Renal cortical epithelial cell (primary cell): Measurements from ENCODE around the gene DNAJB2. TPM values are rescaled to one million over a fixed set of nuclear protein-coding genes. Genes with fewer than 3 reads are reported as not detected.
"Not testable (repeated sequence)": the region's sequence is repeated elsewhere in the genome, so short reads cannot be mapped to it uniquely, and the experiment has no call there.

Experiments
- DNase-seq: peaks from one replicate; pipeline ENCODE4 v3.0.0-alpha.2; 2011; ENCODE audit warnings: low read depth
- total RNA-seq: library from RNA; depleted of rRNA; stranded (reverse); fragments of >200 nt; gene quantifications from 2 replicates; pipeline ENCODE4 v1.2.3, GENCODE V29; 2014

DNAJB2 gene
- total RNA-seq, 1 donor from 2014 or later: 90.7 TPM

- not testable (repeated sequence) for DNase-seq
These were observed 20.2 kb upstream of the DNAJB2 start for GRCh38 chr2:219258942-219259341.

DNA sequence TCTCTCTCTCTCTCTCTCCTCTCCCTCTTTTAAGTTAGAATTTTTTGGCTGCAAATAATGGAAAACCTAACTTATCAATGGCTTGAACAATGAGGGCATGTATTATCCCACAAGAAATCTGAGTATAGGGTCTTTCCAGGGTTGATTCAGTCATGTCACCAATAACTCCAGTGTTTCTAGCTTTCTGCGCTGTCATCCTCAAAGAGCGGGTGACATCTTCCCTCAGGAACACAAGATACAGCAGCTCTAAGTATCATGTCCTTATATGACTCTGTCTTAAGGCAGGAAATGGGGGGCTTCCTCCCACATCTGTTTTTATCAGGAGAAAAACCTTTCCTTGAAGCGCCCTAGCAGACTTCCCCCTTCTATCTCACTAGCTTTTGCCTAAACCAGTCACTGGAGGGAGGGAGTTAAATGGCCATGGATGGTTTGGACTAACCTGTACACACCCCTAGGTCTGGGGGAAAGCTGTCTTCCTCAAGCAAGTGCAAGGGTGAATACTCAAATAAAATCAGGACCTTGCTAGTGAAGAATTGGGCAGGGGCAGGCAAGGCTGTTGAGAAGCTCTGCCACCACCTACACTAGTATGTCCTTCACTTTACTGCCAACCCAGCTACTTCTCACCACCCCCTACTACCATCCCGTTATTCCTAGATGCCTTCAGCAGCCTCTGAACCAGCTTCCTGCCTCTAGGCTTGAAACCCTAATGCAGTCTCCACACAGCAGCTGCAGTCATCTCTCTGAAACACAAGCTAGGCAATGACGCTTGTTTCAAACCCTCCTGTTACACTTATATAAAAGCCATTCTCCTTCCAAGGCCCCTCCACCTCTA lies 17.9 kb upstream of the DNAJB2 start:
- DNase-seq: no peak

DNA sequence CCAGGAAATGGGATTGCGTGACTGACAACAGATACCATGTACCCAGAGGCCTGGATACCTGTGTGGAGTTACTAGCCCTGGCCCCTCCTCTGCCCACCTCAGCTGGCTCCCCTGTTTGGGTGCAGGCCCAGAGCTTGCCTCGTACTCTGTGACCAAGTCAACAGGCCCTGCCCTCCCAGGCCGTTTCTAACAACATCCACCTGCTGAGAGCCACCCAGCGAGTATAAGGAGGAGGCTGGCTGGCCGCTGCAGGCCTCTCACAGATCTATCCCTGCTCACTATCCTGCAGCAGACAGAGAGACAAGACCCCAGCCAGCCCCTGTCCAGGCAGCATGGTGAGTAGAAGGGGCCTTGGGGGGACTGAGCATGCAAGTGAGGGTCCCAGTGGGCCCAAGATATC lies 12.9 kb upstream of the DNAJB2 start:
- DNase-seq: no peak

DNA sequence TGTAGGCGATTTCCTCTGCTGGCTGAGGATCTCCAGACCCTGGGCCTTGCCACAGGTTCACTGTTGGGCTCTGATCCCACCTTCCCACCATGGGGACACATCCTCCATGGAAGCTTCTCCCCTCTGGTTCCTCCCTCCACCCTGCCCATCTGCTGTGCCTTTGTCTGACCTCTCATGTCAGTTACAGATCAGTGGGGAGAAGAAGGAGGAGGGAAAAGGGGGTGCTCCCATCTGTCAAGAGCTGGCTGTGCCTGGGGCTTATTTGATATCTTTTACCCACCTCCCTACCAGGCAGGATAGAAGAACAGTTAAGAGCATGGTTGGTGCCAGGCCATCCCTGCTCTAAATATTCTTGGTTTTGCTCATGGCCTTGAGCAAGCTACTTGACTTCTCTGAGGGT lies 12.3 kb upstream of the DNAJB2 start:
- no peak for DNase-seq

GRCh38 chr2:219268294-219268693 lies 10.9 kb upstream of the DNAJB2 start:
- DNase-seq: no peak

DNA sequence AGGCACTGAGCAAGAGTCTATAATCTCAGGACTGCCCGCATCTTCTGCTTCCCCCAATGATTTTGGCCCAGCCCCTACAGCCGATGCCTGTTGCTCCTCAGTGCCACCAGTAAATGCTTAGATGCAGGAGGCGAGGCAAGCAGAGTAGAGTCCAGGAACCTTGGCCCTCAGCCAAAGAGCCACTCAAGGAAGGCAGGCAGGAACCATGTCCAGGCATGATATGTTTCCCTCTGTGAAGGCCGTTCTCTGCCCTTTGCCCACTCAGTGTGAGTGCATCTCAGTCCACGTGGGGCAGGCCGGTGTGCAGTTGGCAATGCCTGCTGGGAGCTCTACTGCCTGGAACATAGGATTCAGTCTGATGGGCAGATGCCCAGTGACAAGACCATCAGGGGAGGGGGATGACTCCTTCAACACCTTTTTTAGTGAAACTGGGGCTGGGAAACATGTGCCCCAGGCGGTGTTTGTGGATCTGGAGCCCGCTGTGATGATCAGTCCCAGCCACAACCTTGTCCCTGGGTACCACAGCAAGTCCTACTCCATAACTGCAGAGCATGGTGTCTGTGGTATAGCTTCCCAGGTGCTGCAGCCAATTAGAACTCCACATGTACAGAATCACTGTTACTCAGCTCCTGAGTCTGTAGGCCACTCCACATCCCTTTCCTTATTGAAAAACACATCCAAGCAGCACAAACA lies 9.7 kb upstream of the DNAJB2 start:
- DNase-seq: peak; percentile 77

DNA sequence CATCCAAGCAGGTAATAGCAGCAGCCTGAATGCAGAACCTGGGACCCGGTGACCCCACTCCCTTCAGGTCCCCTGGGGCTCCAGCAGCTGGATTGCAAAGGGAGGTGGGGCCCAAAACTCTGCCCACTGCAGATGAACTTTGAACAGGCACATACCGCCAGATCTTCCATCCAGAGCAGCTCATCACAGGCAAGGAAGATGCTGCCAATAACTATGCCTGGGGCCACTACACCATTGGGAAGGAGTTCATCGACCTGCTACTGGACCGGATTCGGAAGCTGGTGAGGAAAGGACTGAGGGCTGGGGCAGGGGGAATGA lies 9.2 kb upstream of the DNAJB2 start:
- DNase-seq: no peak

DNA sequence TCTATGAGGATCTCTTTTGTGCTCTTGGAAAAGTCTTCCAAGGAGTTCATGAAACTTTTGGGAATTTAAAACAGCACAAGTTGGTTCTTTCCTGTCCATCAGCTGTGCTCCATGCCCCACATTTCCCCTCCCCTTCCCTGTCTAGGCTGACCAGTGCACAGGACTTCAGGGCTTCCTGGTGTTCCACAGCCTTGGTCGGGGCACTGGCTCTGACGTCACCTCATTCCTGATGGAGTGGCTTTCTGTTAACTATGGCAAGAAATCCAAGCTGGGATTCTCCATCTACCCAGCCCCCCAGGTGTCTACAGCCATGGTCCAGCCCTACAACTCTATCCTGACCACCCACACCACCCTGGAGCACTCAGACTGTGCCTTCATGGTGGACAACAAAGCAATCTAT lies 8.1 kb upstream of the DNAJB2 start:
- DNase-seq: no peak

DNA sequence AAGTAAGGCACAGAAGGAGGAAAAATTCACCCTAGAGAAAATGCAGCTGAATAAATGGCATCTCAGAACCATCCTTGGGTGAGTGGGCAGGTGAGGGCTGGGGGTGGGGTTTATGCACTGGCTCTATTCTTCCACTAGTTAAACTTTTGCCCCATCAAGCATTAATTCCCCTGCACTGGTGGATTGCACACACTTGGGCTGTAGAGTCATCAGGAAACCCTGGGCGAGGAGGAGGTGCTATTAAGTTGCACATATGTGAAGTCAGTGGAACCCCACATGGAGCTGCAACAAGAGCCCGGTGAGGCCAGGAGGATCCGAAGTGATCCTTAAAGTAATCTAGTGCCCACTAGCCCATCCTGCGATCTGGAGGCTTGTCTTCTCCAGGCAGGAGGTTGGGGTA lies 6.8 kb upstream of the DNAJB2 start:
- DNase-seq: peak; percentile 79

DNA sequence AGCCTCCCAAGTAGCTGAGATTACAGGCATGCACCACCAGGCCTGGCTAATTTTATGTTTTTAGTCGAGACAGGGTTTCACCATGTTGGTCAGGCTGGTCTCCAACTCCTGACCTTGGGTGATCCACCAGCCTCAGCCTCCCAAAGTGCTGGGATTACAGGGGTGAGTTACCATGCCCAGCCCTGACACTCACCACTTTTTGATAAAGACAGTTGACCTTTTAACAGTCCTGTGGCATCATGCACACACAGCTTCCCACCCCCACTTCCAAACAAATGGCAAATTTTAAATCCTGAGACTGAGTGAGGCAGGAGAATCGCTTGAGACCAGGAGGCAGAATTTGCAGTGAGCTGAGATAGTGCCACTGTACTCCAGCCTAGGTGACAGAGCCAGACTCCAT lies 6.2 kb upstream of the DNAJB2 start:
- DNase-seq: peak; percentile 55

- DNase-seq: peak; percentile 85
These were observed 5.2 kb upstream of the DNAJB2 start for GRCh38 chr2:219273937-219274336.

GRCh38 chr2:219274361-219274921 lies 4.7 kb upstream of the DNAJB2 start:
- DNase-seq: peak; percentile 92

- peak; percentile 56 for DNase-seq
These were observed 1.2 kb upstream of the DNAJB2 start for GRCh38 chr2:219277703-219278654.

GRCh38 chr2:219278655-219279150 lies 463 bp upstream of the DNAJB2 start:
- DNase-seq: peak; percentile 23

GRCh38 chr2:219279916-219280516 lies 850 bp downstream of the DNAJB2 start:
- DNase-seq: no peak

GRCh38 chr2:219280651-219281050 lies 1.5 kb downstream of the DNAJB2 start:
- DNase-seq: no peak

DNA sequence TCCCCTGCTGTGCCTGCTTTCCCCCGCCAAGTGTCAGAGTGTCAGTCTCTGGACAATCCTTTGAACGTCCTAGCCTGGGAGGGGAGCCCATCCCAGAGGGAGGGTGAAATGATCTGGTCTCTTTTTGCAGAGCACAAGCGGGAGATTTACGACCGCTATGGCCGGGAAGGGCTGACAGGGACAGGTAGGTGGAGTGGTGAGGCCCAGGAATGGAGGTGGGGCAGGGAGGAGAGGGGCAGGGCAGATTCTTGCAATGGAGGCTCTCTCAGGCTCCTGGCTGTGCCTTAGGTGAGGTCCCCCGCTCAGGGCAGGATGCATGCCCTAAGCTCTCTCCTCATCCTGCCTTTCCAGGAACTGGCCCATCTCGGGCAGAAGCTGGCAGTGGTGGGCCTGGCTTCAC lies 2.4 kb downstream of the DNAJB2 start:
- DNase-seq: no peak

- DNase-seq: no peak
These were observed 3.2 kb downstream of the DNAJB2 start for GRCh38 chr2:219282375-219282774.

- no peak for DNase-seq
These were observed 3.9 kb downstream of the DNAJB2 start for GRCh38 chr2:219282943-219283581.

DNA sequence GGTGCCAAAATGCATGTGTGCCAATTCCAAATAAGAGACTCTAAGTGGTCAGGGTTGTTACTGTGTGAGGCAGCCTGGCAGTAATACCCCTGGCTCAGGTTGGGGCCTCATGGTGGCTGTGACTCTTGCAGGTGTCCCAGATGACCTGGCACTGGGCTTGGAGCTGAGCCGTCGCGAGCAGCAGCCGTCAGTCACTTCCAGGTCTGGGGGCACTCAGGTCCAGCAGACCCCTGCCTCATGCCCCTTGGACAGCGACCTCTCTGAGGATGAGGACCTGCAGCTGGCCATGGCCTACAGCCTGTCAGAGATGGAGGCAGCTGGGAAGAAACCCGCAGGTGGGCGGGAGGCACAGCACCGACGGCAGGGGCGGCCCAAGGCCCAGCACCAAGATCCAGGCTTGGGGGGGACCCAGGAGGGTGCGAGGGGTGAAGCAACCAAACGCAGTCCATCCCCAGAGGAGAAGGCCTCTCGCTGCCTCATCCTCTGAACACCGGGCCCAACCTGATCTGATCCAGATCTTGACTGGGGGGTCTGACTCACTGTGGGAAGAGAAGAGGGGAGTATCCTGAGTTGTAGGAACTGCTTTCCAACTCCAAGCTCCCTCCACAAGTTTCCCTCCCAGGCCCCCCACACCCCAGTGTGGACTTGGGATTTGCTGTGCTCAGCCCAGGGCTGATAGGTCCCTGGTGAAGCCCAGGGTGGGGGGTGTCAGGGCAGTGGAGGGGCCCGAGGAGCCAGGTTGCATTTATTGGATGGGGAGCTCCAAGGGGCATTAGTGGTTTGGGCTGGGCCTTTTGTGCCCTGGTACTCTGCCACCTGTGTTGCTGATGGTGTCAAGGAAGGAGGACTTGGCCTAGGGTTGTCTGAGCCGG lies 5.6 kb downstream of the DNAJB2 start:
- no peak for DNase-seq
